ENCODE results near the gene CAV2.
A peak's percentile ranks its signal among the peaks of the same experiment; 100 is the strongest.

CAV2 gene

GRCh38 chr7:116525298-116525912 lies 25.9 kb downstream of the CAV2 start:
- DNase-seq, result no peak

- peak; percentile 88 for DNase-seq
These were observed 26.6 kb downstream of the CAV2 start for GRCh38 chr7:116525913-116526861.

DNA sequence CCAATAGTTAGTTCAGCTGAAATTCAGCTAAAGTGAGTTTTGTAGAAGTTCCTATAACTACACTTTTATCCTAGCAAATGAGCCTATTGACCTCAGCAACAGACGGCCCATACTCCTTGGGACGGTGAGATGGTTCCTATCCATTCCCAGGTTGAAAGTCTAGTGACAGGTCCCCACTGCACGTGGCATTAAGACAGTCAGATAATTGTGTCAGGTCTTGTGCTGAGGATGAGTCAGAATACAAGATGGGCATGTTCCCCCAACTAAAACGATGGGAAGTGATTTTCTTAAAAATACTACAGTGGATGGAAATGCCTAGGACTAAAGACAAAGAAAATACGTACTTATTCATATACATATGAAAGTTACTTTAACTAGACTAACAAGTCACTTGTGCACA lies 27.4 kb downstream of the CAV2 start:
- no peak for DNase-seq

GRCh38 chr7:116527521-116527920 lies 28.0 kb downstream of the CAV2 start:
- DNase-seq, result peak; percentile 72

- peak; percentile 97 for DNase-seq
These were observed 28.7 kb downstream of the CAV2 start for GRCh38 chr7:116528008-116528789.

DNA sequence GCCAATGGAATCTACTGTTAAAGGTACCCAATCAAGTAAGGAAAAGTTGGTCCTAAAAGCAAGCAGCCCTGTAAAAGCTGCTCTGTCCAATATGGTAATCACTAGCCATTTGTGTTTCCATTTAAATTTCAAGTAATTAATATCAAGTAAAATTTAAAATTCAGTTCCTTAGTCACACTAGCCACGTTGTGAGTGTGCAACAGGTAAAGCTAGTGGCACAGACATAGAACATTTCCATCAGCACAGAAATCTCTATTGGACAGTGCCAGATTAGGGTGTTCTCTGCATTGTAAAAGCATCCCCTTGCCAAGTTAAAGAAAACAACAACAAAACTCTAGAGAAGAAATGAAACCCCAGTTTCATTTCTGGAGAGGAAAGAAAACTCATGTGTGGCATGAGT lies 29.7 kb downstream of the CAV2 start:
- no peak for DNase-seq

DNA sequence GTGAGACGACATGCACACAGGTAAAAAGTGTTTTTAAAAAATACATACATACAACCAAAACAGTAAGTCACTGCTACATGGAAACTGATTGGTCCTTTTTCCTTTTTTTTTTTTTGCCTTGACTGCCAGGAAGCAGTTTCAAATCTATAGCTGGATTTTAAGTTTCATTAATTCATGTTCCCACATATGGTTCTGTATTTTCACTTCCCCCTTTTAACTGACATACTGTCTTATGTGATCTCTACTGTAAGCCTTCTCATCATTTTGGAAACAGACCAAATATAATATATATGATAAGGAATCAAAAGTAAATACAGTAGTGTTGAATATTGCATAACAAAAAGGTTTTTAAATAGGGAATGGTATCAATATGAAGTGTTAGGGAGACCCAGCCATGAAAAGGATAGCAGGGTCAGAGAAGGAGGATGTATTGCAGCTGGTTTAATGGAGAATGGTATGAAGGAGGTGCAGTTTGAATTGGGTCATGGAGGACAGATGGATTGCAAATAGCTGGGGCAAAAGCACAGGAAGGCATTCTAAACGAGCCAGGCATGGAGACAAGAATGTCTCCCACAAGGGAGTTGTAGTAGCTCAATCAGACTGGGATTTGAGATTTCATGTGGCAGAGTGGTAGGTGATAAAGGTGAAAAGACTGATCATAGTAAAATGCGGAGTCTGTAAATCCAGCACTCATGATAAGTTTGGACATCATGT lies 30.7 kb downstream of the CAV2 start:
- DNase-seq, result no peak

DNA sequence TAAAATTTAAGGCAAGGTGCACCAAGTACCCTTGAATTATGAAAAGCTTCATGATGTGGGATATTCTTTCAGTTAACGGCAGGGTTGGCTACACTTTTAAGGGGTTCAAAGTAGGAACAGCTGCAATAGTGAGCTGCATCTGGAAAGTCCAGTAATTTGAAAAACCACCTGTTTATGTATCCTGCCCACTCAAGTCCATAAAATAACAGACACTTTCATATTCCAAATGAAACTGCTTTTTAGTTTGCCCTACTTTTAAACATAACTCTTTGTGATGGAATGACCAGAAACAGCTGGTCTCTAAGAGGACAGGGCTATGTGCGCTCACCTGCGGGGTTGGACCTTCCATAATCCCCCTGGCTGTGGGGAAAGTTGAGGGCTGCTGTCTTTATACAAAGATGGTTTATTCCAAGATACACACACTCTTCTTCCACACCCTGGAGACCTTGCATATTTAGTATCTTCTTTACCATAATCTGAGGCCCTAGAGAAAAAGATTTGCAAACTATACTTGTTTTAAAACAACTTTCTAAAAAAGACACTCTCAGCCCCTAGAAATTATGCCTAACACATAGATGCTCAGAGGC lies 32.7 kb downstream of the CAV2 start:
- no peak for DNase-seq

GRCh38 chr7:116534790-116535189 lies 35.3 kb downstream of the CAV2 start:
- DNase-seq, result no peak

GRCh38 chr7:116535416-116535815 lies 35.9 kb downstream of the CAV2 start:
- no peak for DNase-seq

- no peak for DNase-seq
These were observed 38.6 kb downstream of the CAV2 start for GRCh38 chr7:116538138-116538537.

- no peak for DNase-seq
These were observed 40.3 kb downstream of the CAV2 start for GRCh38 chr7:116539879-116540278.

- peak; percentile 38 for DNase-seq
These were observed 41.2 kb downstream of the CAV2 start for GRCh38 chr7:116540743-116541142.

- DNase-seq, result no peak
These were observed 42.4 kb downstream of the CAV2 start for GRCh38 chr7:116541951-116542350.

- DNase-seq, result peak; percentile 89
These were observed 43.1 kb downstream of the CAV2 start for GRCh38 chr7:116542618-116543017.

- DNase-seq, result peak; percentile 47
These were observed 44.1 kb downstream of the CAV2 start for GRCh38 chr7:116543664-116544063.

DNA sequence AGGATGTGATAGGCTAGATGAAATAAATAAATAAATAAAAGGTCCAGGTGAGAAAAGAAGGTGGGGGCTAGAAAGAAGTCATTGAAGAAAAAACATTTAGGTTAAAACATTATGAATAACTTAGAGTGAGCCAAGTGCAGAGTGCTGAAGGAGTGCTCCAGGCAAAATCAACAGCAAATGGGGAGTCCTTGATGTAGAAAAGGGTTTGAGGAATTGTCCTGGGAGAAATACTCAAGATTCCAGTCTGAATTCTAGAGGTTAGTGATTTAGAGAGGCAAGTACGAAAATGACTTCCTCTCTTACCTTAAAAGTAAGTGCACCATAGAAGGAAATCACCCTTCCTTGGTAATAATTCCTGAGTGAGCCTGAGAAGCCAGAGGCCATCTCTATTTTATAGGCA lies 44.9 kb downstream of the CAV2 start:
- DNase-seq, result no peak

DNA sequence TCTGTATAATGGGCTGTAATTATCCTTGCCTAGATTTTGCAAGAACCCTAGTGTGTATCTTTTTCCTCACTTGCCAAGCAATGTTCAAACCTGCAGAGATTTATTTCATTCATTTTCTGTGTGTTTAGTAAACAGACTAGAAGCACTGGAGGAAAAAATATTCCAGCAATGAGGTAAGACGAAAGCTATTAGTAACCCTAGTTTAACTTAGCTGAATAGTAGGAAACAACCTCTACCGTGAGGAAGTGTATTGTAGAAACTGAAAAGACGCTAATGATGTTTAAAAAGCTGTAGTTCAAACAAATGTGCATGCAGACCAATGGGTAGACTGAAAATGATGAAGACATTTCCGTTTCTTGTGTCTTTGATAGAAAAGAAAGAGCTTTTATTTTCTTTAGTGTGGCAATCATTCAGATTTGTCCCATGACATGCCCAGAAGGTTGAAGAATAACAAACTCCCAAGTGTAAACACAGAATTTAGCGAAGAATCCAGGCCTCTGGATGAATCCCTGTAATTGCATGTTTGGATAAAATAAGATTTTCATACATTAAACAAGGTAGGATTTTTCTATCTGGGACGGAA lies 46.0 kb downstream of the CAV2 start:
- DNase-seq, result no peak

- DNase-seq, result no peak
These were observed 46.5 kb downstream of the CAV2 start for GRCh38 chr7:116546054-116546453.

- peak; percentile 66 for DNase-seq
These were observed 47.4 kb downstream of the CAV2 start for GRCh38 chr7:116546916-116547315.

DNA sequence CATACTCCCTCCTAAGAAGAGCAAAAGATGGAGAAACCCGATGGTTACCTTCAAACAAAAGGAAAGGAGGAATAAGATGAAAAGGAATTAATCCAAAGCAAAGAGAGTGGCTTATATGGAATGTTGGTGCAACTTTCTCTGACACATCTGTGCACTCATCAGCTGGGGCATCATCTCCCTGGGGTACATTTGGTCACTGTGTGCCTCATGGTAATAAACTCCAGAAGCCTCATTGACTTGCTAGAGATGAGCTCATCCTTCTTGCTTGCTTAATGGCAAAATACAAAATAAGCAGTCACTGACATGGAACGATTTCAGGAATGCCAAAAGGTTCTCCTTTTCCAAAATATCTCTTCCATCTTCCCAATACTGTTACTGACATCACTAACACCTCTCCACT lies 47.8 kb downstream of the CAV2 start:
- DNase-seq, result peak; percentile 90

DNA sequence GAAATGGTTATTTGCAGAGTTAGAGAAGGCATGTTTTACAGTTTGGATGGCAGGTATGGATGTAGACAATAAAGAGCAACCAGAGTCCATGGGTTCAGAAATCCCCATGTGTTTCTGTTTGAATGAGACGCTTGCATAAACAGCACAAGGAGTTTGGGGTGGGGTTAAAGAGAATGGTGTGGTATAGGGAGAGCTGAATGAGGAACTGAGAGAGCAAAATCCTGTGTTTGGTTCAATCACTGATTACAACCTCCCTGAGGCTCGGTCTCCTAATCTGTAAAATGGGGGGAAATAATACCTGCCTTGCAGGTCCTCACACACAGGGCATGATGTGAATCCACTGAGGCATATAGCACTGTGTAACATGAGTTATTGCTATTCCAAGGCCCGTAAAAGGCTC lies 49.0 kb downstream of the CAV2 start:
- DNase-seq, result no peak

Data from fibroblast of skin of right biceps (primary cell).